H1 (cell line): Measurements from ENCODE around the gene C16orf87. TPM values are rescaled to one million over a fixed set of nuclear protein-coding genes. Genes with fewer than 3 reads are reported as not detected.

Experiments used
- CTCF ChIA-PET: fragments of 300-600 bp; sonication (Branson Sonifier 250); formaldehyde crosslinking; loops from one replicate; lab custom pipeline; 2021; ENCODE audit not compliant: partially characterized antibody; lab: Charles Lee
- POLR2A ChIA-PET: fragments of 300-600 bp; sonication (Branson Sonifier 250); formaldehyde crosslinking; loops from one replicate; lab custom pipeline; 2021; ENCODE audit warnings: inconsistent platforms; ENCODE audit not compliant: partially characterized antibody; lab: Charles Lee
- DNase-seq, 2 experiments: peaks; one replicate each; pipeline versions ENCODE4 v3.0.0 to v3.0.0-alpha.2; 2010 to 2022; ENCODE audit warnings: low spot score in 2 of 2, low read depth in 1 of 2, mixed read lengths in 1 of 2
- FAIRE-seq: peaks from 2 replicates; lab custom pipeline; 2011; peaks lifted over from hg19 to GRCh38; lab: Jason Lieb, UNC
- H2AFZ ChIP-seq: 2 replicates; pipeline ENCODE4 v1.8.1; 2012; ENCODE audit warnings: low read length, inconsistent platforms
- H2AK5ac ChIP-seq: 2 replicates; pipeline ENCODE4 v1.6.1; 2013; ENCODE audit warnings: low read depth, low read length
- H2BK120ac ChIP-seq: replicated peaks from 2 replicates; pipeline ENCODE3; 2013; ENCODE audit warnings: low read depth, low read length, inconsistent platforms
- H2BK12ac ChIP-seq: 2 replicates; pipeline ENCODE4 v1.6.1; 2013; ENCODE audit warnings: low read depth, low read length
- H2BK15ac ChIP-seq: 2 replicates; pipeline ENCODE4 v1.6.1; 2013; ENCODE audit warnings: low read length
- H2BK20ac ChIP-seq: 2 replicates; pipeline ENCODE4 v1.6.1; 2013; ENCODE audit warnings: low read length
- H2BK5ac ChIP-seq: 2 replicates; pipeline ENCODE4 v1.6.1; 2013; ENCODE audit warnings: low read depth, low read length
- H3K14ac ChIP-seq: 2 replicates; pipeline ENCODE4 v1.6.1; 2013; ENCODE audit warnings: inconsistent platforms; ENCODE audit not compliant: insufficient read length
- H3K18ac ChIP-seq: 2 replicates; pipeline ENCODE4 v1.6.1; 2013; ENCODE audit warnings: low read length; ENCODE audit errors: extremely low read depth
- H3K23ac ChIP-seq: 2 replicates; pipeline ENCODE4 v1.6.1; 2013; ENCODE audit warnings: inconsistent platforms; ENCODE audit not compliant: insufficient read length
- H3K23me2 ChIP-seq: 2 replicates; pipeline ENCODE4 v1.6.1; 2013; ENCODE audit warnings: low read depth, low read length
- H3K27ac ChIP-seq: 2 replicates; pipeline ENCODE4 v1.6.1; 2011; ENCODE audit warnings: low read depth, low read length, inconsistent platforms
- H3K27me3 ChIP-seq, 4 experiments: replicated peaks in 1 of 4; 1 replicate in 1 of 4; 2 replicates in 3 of 4; pipeline versions ENCODE4 v1.6.1 to v1.8.1; 2011 to 2013; ENCODE audit warnings: low read length in 3 of 4, mild to moderate bottlenecking in 3 of 4, inconsistent platforms in 2 of 4, mixed read lengths in 2 of 4, moderate library complexity in 1 of 4; ENCODE audit not compliant: control insufficient read depth in 3 of 4, insufficient read depth in 3 of 4; ENCODE audit errors: extremely low read depth in 1 of 4
- H3K36me3 ChIP-seq, 4 experiments: 2 replicates each; pipeline versions ENCODE4 v1.6.1 to v1.8.1; 2011 to 2013; ENCODE audit warnings: mild to moderate bottlenecking in 4 of 4, low read length in 3 of 4, moderate library complexity in 2 of 4, control low read depth in 1 of 4, inconsistent platforms in 1 of 4; ENCODE audit not compliant: insufficient read depth in 4 of 4, control insufficient read depth in 2 of 4
- H3K4ac ChIP-seq: replicated peaks from 2 replicates; pipeline ENCODE3; 2013; ENCODE audit warnings: low read length, low read depth, mixed read lengths, inconsistent platforms; ENCODE audit not compliant: insufficient read length
- H3K4me1 ChIP-seq, 4 experiments: replicated peaks in 1 of 4; 1 replicate in 1 of 4; 2 replicates in 3 of 4; pipeline versions ENCODE4 v1.6.1 to v1.8.1; 2011 to 2013; ENCODE audit warnings: low read length in 3 of 4, inconsistent platforms in 2 of 4, mixed read lengths in 1 of 4; ENCODE audit not compliant: insufficient read depth in 4 of 4, control insufficient read depth in 3 of 4
- H3K4me2 ChIP-seq, 2 experiments: 2 replicates each; pipeline versions ENCODE4 v1.6.1 to v1.8.1; 2011 to 2013; ENCODE audit warnings: low read depth in 2 of 2, low read length in 2 of 2, control low read depth in 1 of 2, inconsistent platforms in 1 of 2, mild to moderate bottlenecking in 1 of 2; ENCODE audit not compliant: insufficient read depth in 1 of 2
- H3K4me3 ChIP-seq, 4 experiments: fragments of 200-600, 300-600 bp in 1 of 4; sonication (generic), shearing (Covaris generic), sonication (Bioruptor Twin) in 1 of 4; 2 replicates each; pipeline versions ENCODE4 v1.5.1 to v1.8.1; 2011 to 2016; ENCODE audit warnings: low read length in 4 of 4, low read depth in 3 of 4, control low read depth in 2 of 4, inconsistent platforms in 2 of 4, mild to moderate bottlenecking in 2 of 4, mixed read lengths in 1 of 4, moderate library complexity in 1 of 4; ENCODE audit not compliant: insufficient read depth in 2 of 4; ENCODE audit errors: extremely low read depth in 1 of 4
- H3K56ac ChIP-seq: replicated peaks from 2 replicates; pipeline ENCODE3; 2013; ENCODE audit warnings: low read depth, mild to moderate bottlenecking, mixed read lengths, low read length, inconsistent platforms; ENCODE audit not compliant: insufficient read length
- H3K79me1 ChIP-seq: 2 replicates; pipeline ENCODE4 v1.6.1; 2013; ENCODE audit warnings: low read depth, low read length, control low read depth
- H3K79me2 ChIP-seq, 2 experiments: 2 replicates each; pipeline versions ENCODE4 v1.6.1 to v1.8.1; 2012 to 2013; ENCODE audit warnings: low read length in 2 of 2, mild to moderate bottlenecking in 2 of 2, inconsistent platforms in 1 of 2; ENCODE audit not compliant: insufficient read depth in 2 of 2, control insufficient read depth in 1 of 2
- H3K9ac ChIP-seq, 4 experiments: replicated peaks in 1 of 4; 1 replicate in 1 of 4; 2 replicates in 3 of 4; pipeline versions ENCODE4 v1.6.1 to v1.8.1; 2011 to 2013; ENCODE audit warnings: low read depth in 3 of 4, low read length in 3 of 4, control low read depth in 2 of 4, mild to moderate bottlenecking in 2 of 4, moderate library complexity in 2 of 4, inconsistent platforms in 1 of 4; ENCODE audit errors: extremely low read depth in 1 of 4
- H3K9me3 ChIP-seq, 2 experiments: 2 replicates each; pipeline versions ENCODE4 v1.6.1 to v1.8.1; 2012 to 2013; ENCODE audit warnings: mild to moderate bottlenecking in 2 of 2, moderate library complexity in 2 of 2, control low read depth in 1 of 2, inconsistent platforms in 1 of 2, low read depth in 1 of 2, low read length in 1 of 2, mixed read lengths in 1 of 2; ENCODE audit not compliant: insufficient read depth in 2 of 2
- H4K20me1 ChIP-seq, 2 experiments: replicated peaks in 1 of 2; 2 replicates each; pipeline versions ENCODE3 to v1.8.1; 2011 to 2013; ENCODE audit warnings: inconsistent platforms in 2 of 2, low read length in 2 of 2, mild to moderate bottlenecking in 1 of 2; ENCODE audit not compliant: insufficient read depth in 2 of 2, control insufficient read depth in 1 of 2
- H4K5ac ChIP-seq: 2 replicates; pipeline ENCODE4 v1.6.1; 2013; ENCODE audit warnings: low read length, low read depth, mixed read lengths, inconsistent platforms; ENCODE audit not compliant: insufficient read length
- H4K8ac ChIP-seq: 2 replicates; pipeline ENCODE4 v1.8.0; 2013; ENCODE audit warnings: mild to moderate bottlenecking, moderate library complexity, low read length, inconsistent platforms; ENCODE audit not compliant: insufficient read depth; ENCODE audit errors: extremely low read depth
- H4K91ac ChIP-seq: replicated peaks from 2 replicates; pipeline ENCODE3; 2013; ENCODE audit warnings: low read length, mixed read lengths, inconsistent platforms; ENCODE audit not compliant: insufficient read length
- ATF2 ChIP-seq: IDR thresholded peaks from 2 replicates; pipeline ENCODE4 v1.6.1; 2012; ENCODE audit warnings: low read length, inconsistent platforms
- KDM4A ChIP-seq: IDR thresholded peaks from one replicate; pipeline ENCODE4 v1.7.1; 2012; ENCODE audit warnings: low read depth, mild to moderate bottlenecking, moderate library complexity, low read length, inconsistent platforms; ENCODE audit not compliant: severe bottlenecking
- WGBS, 2 experiments: shearing (Covaris generic) in 1 of 2; methylation state at CpG; one replicate each; pipeline versions ENCODE4 v1.1.6 to v1.1.7; 2013 to 2015; ENCODE audit warnings: low lambda C conversion rate in 2 of 2, mixed read lengths in 2 of 2, inconsistent platforms in 1 of 2, low coverage in 1 of 2, missing lambda C conversion rate in 1 of 2; ENCODE audit not compliant: insufficient replicate concordance in 2 of 2, insufficient coverage in 1 of 2, insufficient read length in 1 of 2; ENCODE audit errors: extremely low coverage in 1 of 2, missing lambda C conversion rate in 1 of 2; 5-methylcytosine and 5-hydroxymethylcytosine counted together
- polyA plus RNA-seq, 7 experiments: library from polyadenylated mRNA; depleted of rRNA in 3 of 7; stranded (reverse) in 5 of 7; unstranded in 2 of 7; fragments of >200 nt in 5 of 7; fragments of 200-250 nt in 2 of 7; gene quantifications; 1 replicate in 5 of 7; 2 replicates in 1 of 7; 4 replicates in 1 of 7; pipeline versions ENCODE4 v1.2.1 to v1.2.3, GENCODE V29; 2011 to 2013; ENCODE audit warnings: missing spikeins in 2 of 7, mixed read lengths in 2 of 7
- total RNA-seq: library from RNA; stranded (reverse); fragmentation: NEBNext Ultra II Directional; extraction: Animal tissue kit (Norgen Biotek cat#: 25700); gene quantifications from 2 replicates; pipeline ENCODE4 v1.2.1, GENCODE V29; 2021

Gene C16orf87
- total and polyA plus RNA-seq, 2 of the 8 experiments (the other 6 are each of a cell fraction or from before 2014, with no cell fraction given) = 4.8 to 21.8 TPM

GRCh38 chr16:46873201-46873600, 42.2 kb upstream of the C16orf87 start:
- no peaks in the 10 kb centered on the region for H4K20me1 ChIP-seq
- H4K8ac ChIP-seq = no peak overlapping the region
- no peak overlapping the region for H3K4me2 ChIP-seq
- H3K79me2 ChIP-seq = no peaks in the 10 kb centered on the region
- CTCF ChIA-PET = interaction anchor here (0.6 to 3.2 kb wide), 4 partner anchors 15 to 35 kb away, joined by 3 to 17 read pairs (median 7); no protein-coding TSS in a partner anchor
- H3K27me3 ChIP-seq = no peaks in the 10 kb centered on the region
- H2BK12ac ChIP-seq = no peak overlapping the region
- H3K79me1 ChIP-seq = no peaks in the 10 kb centered on the region
- H3K14ac ChIP-seq = no peak overlapping the region
- H3K27ac ChIP-seq = no peak overlapping the region
- no peak overlapping the region for H4K91ac ChIP-seq
- H3K9me3 ChIP-seq = no peaks in the 10 kb centered on the region
- no peak overlapping the region for H3K4ac ChIP-seq
- no peak overlapping the region for H2BK20ac ChIP-seq
- H3K36me3 ChIP-seq = no peaks in the 10 kb centered on the region
- POLR2A ChIA-PET = interaction anchor here (1.2 to 4.6 kb wide), 5 partner anchors 8 to 21 kb away, joined by 3 to 19 read pairs (median 9); partner anchors contain the start of gene GPT2
- no peak overlapping the region for H2BK15ac ChIP-seq
- no peak overlapping the region for H2AFZ ChIP-seq
- H3K56ac ChIP-seq = no peak overlapping the region
- H4K5ac ChIP-seq = no peak overlapping the region
- H3K18ac ChIP-seq = no peak overlapping the region
- H3K23ac ChIP-seq = no peak overlapping the region
- H3K4me1 ChIP-seq = no peaks in the 10 kb centered on the region
- no peak overlapping the region for H3K9ac ChIP-seq
- WGBS, 2 experiments = 92% methylated on average over 3 of the region's 3 CpGs; no CpG with 5 or more reads in 1 of the 2 experiments
- FAIRE-seq (no peak), DNase-seq (no peak)
- no peak overlapping the region for H2BK5ac ChIP-seq
- H3K23me2 ChIP-seq = no peaks in the 10 kb centered on the region
- H3K4me3 ChIP-seq = no peak overlapping the region
- no peak overlapping the region for H2BK120ac ChIP-seq
- no peak overlapping the region for H2AK5ac ChIP-seq
- TF ChIP-seq ATF2 (no peak), KDM4A (no peak)
